ENCODE results near the gene COBL.

COBL gene

GRCh38 chr7:51326656-51327286, 10.2 kb upstream of the COBL start:
- TF ChIP-seq, protein P1, sequence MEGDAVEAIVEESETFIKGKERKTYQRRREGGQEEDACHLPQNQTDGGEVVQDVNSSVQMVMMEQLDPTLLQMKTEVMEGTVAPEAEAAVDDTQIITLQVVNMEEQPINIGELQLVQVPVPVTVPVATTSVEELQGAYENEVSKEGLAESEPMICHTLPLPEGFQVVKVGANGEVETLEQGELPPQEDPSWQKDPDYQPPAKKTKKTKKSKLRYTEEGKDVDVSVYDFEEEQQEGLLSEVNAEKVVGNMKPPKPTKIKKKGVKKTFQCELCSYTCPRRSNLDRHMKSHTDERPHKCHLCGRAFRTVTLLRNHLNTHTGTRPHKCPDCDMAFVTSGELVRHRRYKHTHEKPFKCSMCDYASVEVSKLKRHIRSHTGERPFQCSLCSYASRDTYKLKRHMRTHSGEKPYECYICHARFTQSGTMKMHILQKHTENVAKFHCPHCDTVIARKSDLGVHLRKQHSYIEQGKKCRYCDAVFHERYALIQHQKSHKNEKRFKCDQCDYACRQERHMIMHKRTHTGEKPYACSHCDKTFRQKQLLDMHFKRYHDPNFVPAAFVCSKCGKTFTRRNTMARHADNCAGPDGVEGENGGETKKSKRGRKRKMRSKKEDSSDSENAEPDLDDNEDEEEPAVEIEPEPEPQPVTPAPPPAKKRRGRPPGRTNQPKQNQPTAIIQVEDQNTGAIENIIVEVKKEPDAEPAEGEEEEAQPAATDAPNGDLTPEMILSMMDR (IDR thresholded peaks at IDR 0.05; ENCODE audit: low read length, missing control alignments), result no peak
- DNase-seq (ENCODE audit: low read depth), result no peak
- no peak overlapping the region for H3K4me3 ChIP-seq (replicated peaks; ENCODE audit: low read depth, low read length)

DNA sequence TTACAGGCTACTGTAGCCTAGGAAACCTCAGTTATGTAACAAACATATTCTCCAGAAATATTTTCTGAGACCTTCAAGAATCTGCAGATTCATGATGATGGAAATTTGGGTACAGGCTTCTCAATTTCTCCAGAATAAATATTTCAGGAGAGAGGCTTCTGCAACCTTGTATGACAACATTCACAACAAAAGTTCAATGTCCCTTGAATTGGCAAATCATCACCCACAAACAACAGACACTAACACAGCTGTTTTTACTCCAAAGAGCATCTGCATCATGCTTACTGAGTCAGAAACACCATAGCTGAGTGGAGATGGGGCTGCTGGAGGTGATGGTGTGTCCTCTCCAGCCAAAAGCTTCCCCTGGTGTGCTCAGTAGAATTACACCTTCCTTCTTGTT, 9.3 kb upstream of the COBL start:
- TF ChIP-seq, protein P1 (IDR thresholded peaks at IDR 0.05; ENCODE audit: low read length, missing control alignments), result no peak

DNA sequence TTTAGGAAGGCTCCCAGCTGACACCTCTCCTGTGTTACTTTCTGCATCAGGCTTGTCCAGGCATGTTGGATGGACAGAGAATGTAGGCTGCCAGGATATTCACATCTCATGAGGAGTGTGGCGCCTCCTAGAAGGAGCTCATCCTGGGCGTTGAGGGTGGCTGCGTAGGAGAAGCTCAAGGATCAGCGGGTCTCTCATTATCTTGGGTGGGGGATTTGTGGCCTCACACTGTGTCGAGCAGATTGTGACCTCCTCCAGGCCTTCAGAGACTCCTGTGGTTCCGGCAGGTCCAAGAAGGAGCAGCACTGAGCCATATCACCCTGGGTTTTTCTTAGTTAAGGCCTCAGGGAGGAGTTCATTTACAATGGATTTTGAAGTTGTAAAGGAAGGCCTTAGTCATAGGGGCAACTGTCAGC, 8.7 kb upstream of the COBL start:
- DNase-seq (ENCODE audit: low read depth), result no peak
- TF ChIP-seq, protein P1 (IDR thresholded peaks at IDR 0.05; ENCODE audit: low read length, missing control alignments), result no peak
- no peak overlapping the region for H3K4me3 ChIP-seq (replicated peaks; ENCODE audit: low read depth, low read length)

More for the DNA sequence above, 9.3 kb upstream of the COBL start:
- no peak for DNase-seq (ENCODE audit: low read depth)
- H3K4me3 ChIP-seq (replicated peaks; ENCODE audit: low read depth, low read length), result no peak overlapping the region

GRCh38 chr7:51324206-51324898, 7.7 kb upstream of the COBL start:
- DNase-seq (ENCODE audit: low read depth), result peak; percentile 9
- TF ChIP-seq, protein P1 (IDR thresholded peaks at IDR 0.05; ENCODE audit: low read length, missing control alignments), result no peak
- H3K4me3 ChIP-seq (replicated peaks; ENCODE audit: low read depth, low read length), result no peak overlapping the region

DNA sequence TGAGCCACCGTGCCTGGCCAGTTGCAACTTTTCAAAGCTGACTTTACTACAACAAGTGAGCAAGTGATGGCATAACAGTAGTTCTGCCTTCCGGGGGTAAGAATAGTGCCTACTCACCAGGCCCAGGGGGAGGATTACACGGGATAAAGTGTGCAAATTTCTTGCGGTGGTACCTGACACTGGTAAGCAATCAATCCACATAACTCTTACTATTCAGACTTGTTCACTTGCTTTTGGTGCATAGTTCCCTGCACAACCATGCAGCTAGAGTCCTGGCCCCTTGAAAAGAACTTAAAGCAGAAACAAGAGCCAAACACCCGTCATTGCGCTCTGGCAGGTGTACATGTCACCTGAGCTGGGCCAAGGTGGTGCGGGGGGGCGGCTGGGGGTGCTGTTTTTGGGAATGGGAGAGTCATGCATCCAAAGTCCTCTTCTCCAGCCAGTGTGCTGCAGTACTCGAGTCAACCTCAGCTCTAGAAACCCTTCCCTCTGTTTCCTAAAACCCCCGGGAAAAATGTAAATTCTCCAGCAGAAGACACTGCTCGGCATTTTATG, 5.4 kb upstream of the COBL start:
- no peak overlapping the region for H3K4me3 ChIP-seq (replicated peaks; ENCODE audit: low read depth, low read length)
- TF ChIP-seq, protein P1 (IDR thresholded peaks at IDR 0.05; ENCODE audit: low read length, missing control alignments), result no peak
- DNase-seq (ENCODE audit: low read depth), result no peak

- H3K4me3 ChIP-seq (replicated peaks; ENCODE audit: low read depth, low read length), result no peak overlapping the region
- TF ChIP-seq, protein P1 (IDR thresholded peaks at IDR 0.05; ENCODE audit: low read length, missing control alignments), result no peak
- DNase-seq (ENCODE audit: low read depth), result no peak
Measured at GRCh38 chr7:51318886-51319579, 2.4 kb upstream of the COBL start.

Data from fibroblast of pulmonary artery (primary cell).